ENCODE data around the gene SERAC1. TPM values are rescaled to one million over a fixed set of nuclear protein-coding genes. Genes with fewer than 3 reads are reported as not detected.

The SERAC1 gene
- polyA plus RNA-seq, 1 of the 3 experiments (the other 2 are of a cell fraction): 5.6 TPM

- Histone ChIP-seq H3K27me3 (ENCODE audit: insufficient read depth) (no peaks in the 10 kb centered on the region), H3F3A (replicated peaks; ENCODE audit: insufficient read depth) (peaks cover 16% of the 10 kb centered on the region), H3K27ac (ENCODE audit: low read depth in 2 of 2, low read length in 1 of 2) (no peak overlapping the region)
Measured at GRCh38 chr6:158142789-158143188, 25.3 kb downstream of the SERAC1 start.

More at GRCh38 chr6:158142789-158143188, 25.3 kb downstream of the SERAC1 start:
- peaks cover 7 to 56% of the 10 kb centered on the region in 2 experiments for H3K36me3 ChIP-seq (replicated peaks in 1 of 2; ENCODE audit: control insufficient read depth in 1 of 2, insufficient read depth in 2 of 2, low read length in 1 of 2)
- ChIA-PET CTCF (no interaction called here), POLR2A (no interaction called here)
- no peaks in the 10 kb centered on the region for H3K79me2 ChIP-seq (ENCODE audit: insufficient read depth)
- H4K20me1 ChIP-seq (ENCODE audit: insufficient read depth): no peaks in the 10 kb centered on the region
- H3K4me1 ChIP-seq (ENCODE audit: control insufficient read depth in 1 of 2, insufficient read depth in 2 of 2, low read depth in 1 of 2, low read length in 1 of 2): peaks cover 0 to 6% of the 10 kb centered on the region in 2 experiments; a peak in 1 of 4 replicates
- DNase-seq: no peak
- H3K9me3 ChIP-seq: no peaks in the 10 kb centered on the region
- no peak overlapping the region for H3K4me3 ChIP-seq (ENCODE audit: low read depth in 2 of 2, low read length in 1 of 2)
- H2AFZ ChIP-seq (ENCODE audit: low read depth): no peak overlapping the region
- H3K9ac ChIP-seq: no peak overlapping the region
- no peak for TF ChIP-seq GATA2 (CRISPR knock-in tag; IDR thresholded peaks at IDR 0.05)
- TF ChIP-seq RCOR1 (IDR thresholded peaks at IDR 0.05; ENCODE audit: low read length): no peak
- TF ChIP-seq NRF1 (IDR thresholded peaks at IDR 0.05; ENCODE audit: low read depth, low read length): no peak
- TF ChIP-seq SIN3A (IDR thresholded peaks at IDR 0.05; ENCODE audit: borderline replicate concordance, low read depth, low read length): no peak
- no peak for TF ChIP-seq RFX5 (IDR thresholded peaks at IDR 0.05; ENCODE audit: low read length)
- no peak for TF ChIP-seq ZBTB33 (IDR thresholded peaks at IDR 0.05; ENCODE audit: borderline replicate concordance, low read depth)
- TF ChIP-seq USF2 (IDR thresholded peaks at IDR 0.05; ENCODE audit: borderline replicate concordance, low read depth, low read length): no peak
- no peak for TF ChIP-seq MXI1 (IDR thresholded peaks at IDR 0.05; ENCODE audit: low read depth, low read length)
- no peak for TF ChIP-seq USF1 (IDR thresholded peaks at IDR 0.05; ENCODE audit: borderline replicate concordance, low read depth)
- no peak for TF ChIP-seq PBX3 (IDR thresholded peaks at IDR 0.05)
- no peak for TF ChIP-seq SMC3 (IDR thresholded peaks at IDR 0.05; ENCODE audit: low read depth, low read length)
- no peak for TF ChIP-seq NFIC (IDR thresholded peaks at IDR 0.05; ENCODE audit: borderline replicate concordance)
- TF ChIP-seq IRF3 (IDR thresholded peaks at IDR 0.05; ENCODE audit: low read depth, low read length): no peak
- TF ChIP-seq YY1 (IDR thresholded peaks at IDR 0.05; ENCODE audit: low read depth): no peak
- no peak overlapping the region for H3K4me2 ChIP-seq
- H3K9me2 ChIP-seq: no peaks in the 10 kb centered on the region

Data from SK-N-SH (cell line).